GM23248 (cell line): Measurements from ENCODE around the gene ACKR1. TPM values are rescaled to one million over a fixed set of nuclear protein-coding genes. Genes with fewer than 3 reads are reported as not detected.

Source experiments
- DNase-seq: peaks from one replicate; pipeline ENCODE4 v3.0.0-alpha.2; 2015
- H2AFZ ChIP-seq: fragments of 200-600 bp; sonication (generic); 2 replicates; pipeline ENCODE4 v1.6.1; 2016; ENCODE audit warnings: antibody characterized with exemption
- H3F3A ChIP-seq: fragments of 200-600 bp; sonication (generic); 2 replicates; pipeline ENCODE4 v1.6.1; 2016; ENCODE audit warnings: mild to moderate bottlenecking, antibody characterized with exemption, mixed run types; ENCODE audit not compliant: insufficient read depth
- H3K27ac ChIP-seq: fragments of 200-600 bp; sonication (generic); 2 replicates; pipeline ENCODE4 v1.5.1; 2016; ENCODE audit warnings: mild to moderate bottlenecking
- H3K27me3 ChIP-seq: fragments of 200-600 bp; sonication (generic); replicated peaks from 2 replicates; pipeline ENCODE4 v1.6.1; 2016; ENCODE audit warnings: mild to moderate bottlenecking; ENCODE audit not compliant: insufficient read depth
- H3K36me3 ChIP-seq: fragments of 200-600 bp; sonication (generic); 2 replicates; pipeline ENCODE4 v1.6.1; 2016; ENCODE audit warnings: low read depth, mild to moderate bottlenecking
- H3K4me1 ChIP-seq: fragments of 200-600 bp; sonication (generic); 2 replicates; pipeline ENCODE4 v1.6.1; 2016; ENCODE audit warnings: mild to moderate bottlenecking; ENCODE audit not compliant: insufficient read depth
- H3K4me2 ChIP-seq: fragments of 200-600 bp; sonication (generic); one replicate; pipeline ENCODE4 v1.6.1; 2016; ENCODE audit warnings: mild to moderate bottlenecking; ENCODE audit not compliant: unreplicated experiment
- H3K4me3 ChIP-seq: fragments of 200-600 bp; sonication (generic); 2 replicates; pipeline ENCODE4 v1.5.1; 2016; ENCODE audit warnings: mild to moderate bottlenecking
- H3K79me2 ChIP-seq: fragments of 200-600 bp; sonication (generic); 2 replicates; pipeline ENCODE4 v1.6.1; 2016; ENCODE audit warnings: mild to moderate bottlenecking; ENCODE audit not compliant: insufficient read depth
- H3K9ac ChIP-seq: fragments of 200-600 bp; sonication (generic); 2 replicates; pipeline ENCODE4 v1.6.1; 2016; ENCODE audit warnings: mild to moderate bottlenecking
- H3K9me2 ChIP-seq: fragments of 200-600 bp; sonication (generic); 2 replicates; pipeline ENCODE4 v1.6.1; 2016; ENCODE audit warnings: mixed run types, mild to moderate bottlenecking, moderate library complexity; ENCODE audit not compliant: insufficient read depth
- H3K9me3 ChIP-seq: fragments of 200-600 bp; sonication (generic); one replicate; pipeline ENCODE4 v1.6.1; 2017; ENCODE audit warnings: low read depth
- H4K20me1 ChIP-seq: fragments of 200-600 bp; sonication (generic); 2 replicates; pipeline ENCODE4 v1.6.0; 2016; ENCODE audit not compliant: insufficient read depth
- EZH2 ChIP-seq: fragments of 200-600 bp; sonication (generic); IDR thresholded peaks from 2 replicates; pipeline ENCODE4 v1.6.1; 2018; ENCODE audit warnings: antibody characterized with exemption, mild to moderate bottlenecking; ENCODE audit not compliant: insufficient read depth, poor library complexity, severe bottlenecking
- EZH2phosphoT487 ChIP-seq: fragments of 200-600 bp; sonication (generic); IDR thresholded peaks from 2 replicates; pipeline ENCODE4 v1.6.1; 2018; ENCODE audit warnings: antibody characterized with exemption, moderate library complexity, mild to moderate bottlenecking, low read depth; ENCODE audit not compliant: insufficient read depth
- WGBS, 2 experiments: methylation state at CpG; one replicate each; pipeline ENCODE4 v1.1.6; 2015 to 2017; ENCODE audit warnings: low lambda C conversion rate in 2 of 2, low coverage in 1 of 2; ENCODE audit errors: missing lambda C conversion rate in 2 of 2; 5-methylcytosine and 5-hydroxymethylcytosine counted together
- in situ Hi-C: fragments of 300-500 bp; cut with MboI; formaldehyde crosslinking; loops from 2 replicates; pipeline ENCODE4 v1.15.0; 2020
- polyA plus RNA-seq: library from polyadenylated mRNA; unstranded; fragments of >200 nt; fragmentation: Nextera tagmentation; extraction: Ambion mirVana; gene quantifications from 2 replicates; pipeline ENCODE4 v1.2.1, GENCODE V29; 2016
- small RNA-seq: library from RNA; depleted of rRNA; stranded (forward); fragments of <200 nt; gene quantifications from one replicate; pipeline ENCODE3, GENCODE V24; 2014; ENCODE audit warnings: low read depth, low replicate concordance
- total RNA-seq: library from RNA; depleted of rRNA; stranded (reverse); fragments of >200 nt; shearing (Covaris generic); gene quantifications from 2 replicates; pipeline ENCODE4 v1.2.3, GENCODE V29; 2014; rRNA removed

Gene ACKR1
- total and polyA plus RNA-seq, 2 experiments from 2014 or later = not detected

GRCh38 chr1:159247266-159247665, 42.6 kb downstream of the ACKR1 start:
- Histone ChIP-seq H3K27me3 (no peaks in the 10 kb centered on the region), H3K9me3 (no peaks in the 10 kb centered on the region), H3K4me3 (no peak overlapping the region), H3K9ac (no peak overlapping the region), H2AFZ (no peak overlapping the region), H4K20me1 (no peaks in the 10 kb centered on the region), H3K9me2 (no peaks in the 10 kb centered on the region), H3K4me1 (no peaks in the 10 kb centered on the region), H3F3A (no peaks in the 10 kb centered on the region), H3K36me3 (no peaks in the 10 kb centered on the region), H3K79me2 (no peaks in the 10 kb centered on the region), H3K4me2 (no peak overlapping the region), H3K27ac (no peak overlapping the region)
- in situ Hi-C loops = no loop called here
- WGBS, 2 experiments = 29 to 44% methylated on average over 3 of the region's 3 CpGs
- TF ChIP-seq EZH2phosphoT487 (no peak), EZH2 (no peak)
- no peak for DNase-seq

DNA sequence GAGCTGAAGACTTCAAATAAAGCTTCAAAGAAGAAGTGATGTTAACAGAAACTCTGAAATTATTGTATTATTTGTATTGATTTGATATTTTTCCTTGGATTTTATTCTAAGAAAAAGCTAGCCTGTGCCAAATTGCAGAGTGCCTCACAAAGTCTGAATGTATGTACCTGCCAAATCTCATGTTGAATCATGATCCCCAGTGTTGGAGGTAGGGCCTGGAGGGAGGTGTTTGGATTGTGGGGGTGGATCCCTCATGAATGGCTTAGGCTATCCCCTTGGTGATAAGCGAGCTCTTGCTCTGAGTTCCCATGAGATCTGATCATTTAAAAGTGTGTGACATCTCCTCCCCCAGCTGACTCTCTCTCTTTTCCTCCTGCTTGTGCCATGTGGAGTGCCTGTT, 43.6 kb downstream of the ACKR1 start:
- H3K9me3 ChIP-seq = no peaks in the 10 kb centered on the region
- H3F3A ChIP-seq = no peaks in the 10 kb centered on the region
- H3K9ac ChIP-seq = no peak overlapping the region
- H3K36me3 ChIP-seq = no peaks in the 10 kb centered on the region
- H4K20me1 ChIP-seq = no peaks in the 10 kb centered on the region
- no peaks in the 10 kb centered on the region for H3K79me2 ChIP-seq
- no peak overlapping the region for H2AFZ ChIP-seq
- H3K9me2 ChIP-seq = no peaks in the 10 kb centered on the region
- no peaks in the 10 kb centered on the region for H3K4me1 ChIP-seq
- no peak overlapping the region for H3K4me3 ChIP-seq
- H3K27me3 ChIP-seq = no peaks in the 10 kb centered on the region
- TF ChIP-seq EZH2 (no peak), EZH2phosphoT487 (no peak)
- 0% methylated on average over 1 of the region's 1 CpG for WGBS, 2 experiments
- DNase-seq = no peak
- no peak overlapping the region for H3K27ac ChIP-seq
- in situ Hi-C loops = no loop called here
- H3K4me2 ChIP-seq = no peak overlapping the region

- no peaks in the 10 kb centered on the region for H3K9me2 ChIP-seq
- WGBS, 2 experiments = 25 to 34% methylated on average over 8 of the region's 8 CpGs
- H3K4me2 ChIP-seq = no peak overlapping the region
- H3K79me2 ChIP-seq = no peaks in the 10 kb centered on the region
- H3K4me1 ChIP-seq = no peaks in the 10 kb centered on the region
- no peaks in the 10 kb centered on the region for H3K27me3 ChIP-seq
- H3K9me3 ChIP-seq = no peaks in the 10 kb centered on the region
- no peaks in the 10 kb centered on the region for H3F3A ChIP-seq
- no peak for TF ChIP-seq EZH2
- no peak for DNase-seq
- no peak overlapping the region for H3K4me3 ChIP-seq
- in situ Hi-C loops = no loop called here
- H3K36me3 ChIP-seq = no peaks in the 10 kb centered on the region
- no peak overlapping the region for H3K9ac ChIP-seq
- H4K20me1 ChIP-seq = no peaks in the 10 kb centered on the region
- H2AFZ ChIP-seq = no peak overlapping the region
- H3K27ac ChIP-seq = no peak overlapping the region
Observed at GRCh38 chr1:159250638-159251216, 46.1 kb downstream of the ACKR1 start.

Small RNA genes within 50 kb of the gene (small RNA-seq; reads per million reads assigned to genes)
- gene RNA5SP60 = not detected

Other genes with a start within 250 kb of the ACKR1 start
- gene IFI16, start 195.0 kb upstream of the ACKR1 start, total RNA-seq = 36.4 and 45.5 TPM in 2 replicates
- gene IFI16, start 195.0 kb upstream of the ACKR1 start, polyA plus RNA-seq = 88.1 and 88.9 TPM in 2 replicates
- 1.3 TPM in 2 replicates for gene AIM2, start 128.1 kb upstream of the ACKR1 start, total RNA-seq
- 2.5 and 2.6 TPM in 2 replicates for gene AIM2, start 128.1 kb upstream of the ACKR1 start, polyA plus RNA-seq
- gene CADM3, start 33.3 kb upstream of the ACKR1 start, total RNA-seq = not detected in 2 replicates
- 0.14 TPM in 1 of 2 replicates, not detected in the other for gene CADM3, start 33.3 kb upstream of the ACKR1 start, polyA plus RNA-seq
- gene FCER1A, start 97.5 kb downstream of the ACKR1 start, total RNA-seq = not detected in 2 replicates
- not detected in 2 replicates for gene FCER1A, start 97.5 kb downstream of the ACKR1 start, polyA plus RNA-seq
- not detected in 2 replicates for gene OR10J4, start 227.3 kb downstream of the ACKR1 start, total RNA-seq
- not detected in 2 replicates for gene OR10J4, start 227.3 kb downstream of the ACKR1 start, polyA plus RNA-seq
- not detected in 2 replicates for gene OR10J1, start 234.8 kb downstream of the ACKR1 start, total RNA-seq
- gene OR10J1, start 234.8 kb downstream of the ACKR1 start, polyA plus RNA-seq = not detected in 2 replicates